ENCODE measurements around the gene TRIM71.

TRIM71 gene

GRCh38 chr3:32946973-32947788, 129.4 kb downstream of the TRIM71 start:
- no peak for DNase-seq
